RWPE2 (cell line): ENCODE data around the gene PIP5KL1.
A peak's percentile ranks its signal among the peaks of the same experiment; 100 is the strongest.

Source experiments
- ATAC-seq: fragments of 200-7000 bp; cut with Tn5 transposase; 3 replicates; pipeline ENCODE4 v1.9.1; 2021; ENCODE audit warnings: low read depth
- DNase-seq: peaks from one replicate; pipeline ENCODE4 v3.0.0-alpha.2; 2020; ENCODE audit warnings: low spot score
- H3K27ac ChIP-seq: fragments of 450-650 bp; 2 replicates; pipeline ENCODE4 v1.5.1; 2017; ENCODE audit warnings: mild to moderate bottlenecking; ENCODE audit not compliant: poor library complexity, severe bottlenecking
- H3K27me3 ChIP-seq: fragments of 250-450 bp; sonication (Bioruptor Pico); 2 replicates; pipeline ENCODE4 v1.5.1; 2021; ENCODE audit warnings: mild to moderate bottlenecking, moderate library complexity; ENCODE audit not compliant: insufficient read depth, poor library complexity, severe bottlenecking
- H3K36me3 ChIP-seq: fragments of 250-450 bp; sonication (Bioruptor Pico); 2 replicates; pipeline ENCODE4 v1.5.1; 2020; ENCODE audit warnings: low read depth, mild to moderate bottlenecking, moderate library complexity
- H3K4me1 ChIP-seq: fragments of 250-450 bp; sonication (Bioruptor Pico); 2 replicates; pipeline ENCODE4 v1.5.1; 2021; ENCODE audit warnings: mild to moderate bottlenecking, moderate library complexity; ENCODE audit not compliant: insufficient read depth, poor library complexity, severe bottlenecking
- H3K4me3 ChIP-seq: fragments of 250-450 bp; sonication (Bioruptor Pico); 2 replicates; pipeline ENCODE4 v1.5.1; 2021; ENCODE audit warnings: mild to moderate bottlenecking, moderate library complexity; ENCODE audit not compliant: severe bottlenecking
- H3K9me3 ChIP-seq: fragments of 250-450 bp; sonication (Bioruptor Pico); 2 replicates; pipeline ENCODE4 v1.5.1; 2021; ENCODE audit warnings: mild to moderate bottlenecking, moderate library complexity; ENCODE audit not compliant: severe bottlenecking
- CTCF ChIP-seq: fragments of 450-650 bp; IDR thresholded peaks from one replicate; pipeline ENCODE4 v1.5.1; 2017; ENCODE audit warnings: mild to moderate bottlenecking, moderate library complexity; ENCODE audit not compliant: poor library complexity, severe bottlenecking

PIP5KL1 gene

DNA sequence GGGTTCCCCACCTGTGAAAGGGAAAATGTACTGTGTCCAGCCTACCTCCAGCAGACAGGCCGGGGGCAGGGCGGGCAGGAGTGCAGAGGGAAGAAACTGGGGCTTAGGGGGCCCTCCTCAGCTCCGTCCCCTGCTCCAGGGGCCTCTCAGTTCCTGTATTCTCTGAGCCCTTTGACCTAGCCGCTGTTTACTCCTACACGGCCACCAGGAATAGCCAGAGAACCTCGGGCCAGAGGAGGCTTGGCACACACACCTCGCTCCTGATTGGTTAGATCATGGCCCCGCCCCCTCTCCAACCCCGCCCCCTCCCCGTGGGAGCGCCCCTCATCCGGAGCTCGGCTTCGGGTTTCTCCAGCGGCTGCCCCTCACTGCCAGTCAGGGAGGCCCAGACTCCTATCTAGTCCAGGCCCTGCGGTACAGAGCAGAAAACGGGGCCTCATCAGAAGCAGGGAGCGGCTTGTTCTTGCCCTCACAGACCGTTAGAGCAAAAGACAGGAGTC lies 33.3 kb downstream of the PIP5KL1 start:
- ATAC-seq = peak; percentile 24; the same call in 1 of the 3 replicates
- Histone ChIP-seq H3K27ac (no peak overlapping the region), H3K4me3 (no peak overlapping the region), H3K27me3 (no peaks in the 10 kb centered on the region), H3K9me3 (peaks cover 3% of the 10 kb centered on the region), H3K4me1 (no peaks in the 10 kb centered on the region), H3K36me3 (peaks cover 45% of the 10 kb centered on the region)
- no peak for DNase-seq
- TF ChIP-seq CTCF = no peak

DNA sequence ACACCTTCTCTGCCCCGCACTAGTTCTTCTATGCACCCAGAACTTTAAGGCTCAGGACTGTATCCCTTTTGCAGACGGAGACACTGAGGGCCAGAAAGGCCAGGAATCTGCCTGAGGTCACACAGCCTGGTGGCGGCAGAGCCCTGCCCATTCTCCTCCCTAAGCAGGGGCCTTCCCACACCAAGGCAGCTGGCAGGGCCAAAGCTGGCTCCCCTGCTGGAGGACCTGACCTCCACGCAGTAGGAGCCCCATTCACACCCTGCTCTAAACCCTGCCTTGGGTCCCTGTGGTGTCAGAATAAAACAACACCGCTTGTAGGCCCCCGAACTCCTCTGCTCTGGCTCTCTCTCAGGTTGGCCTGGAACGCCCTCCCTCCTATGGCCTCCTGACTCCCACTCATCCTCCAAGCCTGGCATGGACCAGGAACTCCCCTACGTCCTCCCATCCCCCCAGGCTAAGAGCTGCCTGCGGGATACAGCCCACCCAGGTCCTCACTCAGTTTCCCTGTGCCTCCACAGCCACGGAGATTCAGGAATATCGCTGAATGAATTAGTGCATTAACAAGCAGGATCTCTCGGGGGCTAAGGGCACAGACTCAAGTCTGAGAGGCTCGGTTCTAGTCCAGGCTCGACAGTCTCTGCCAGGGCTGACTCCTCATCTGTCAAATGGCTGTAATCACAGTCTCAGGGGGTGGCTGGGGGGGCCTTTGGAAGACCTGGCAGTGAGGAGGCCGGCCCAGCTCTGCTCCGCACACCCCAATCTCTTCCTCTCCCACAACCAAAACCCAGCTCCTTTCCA lies 34.0 kb downstream of the PIP5KL1 start:
- ATAC-seq = no peak
- TF ChIP-seq CTCF = no peak
- no peak overlapping the region for H3K4me3 ChIP-seq
- H3K27me3 ChIP-seq = no peaks in the 10 kb centered on the region
- H3K9me3 ChIP-seq = peaks cover 3% of the 10 kb centered on the region
- no peaks in the 10 kb centered on the region for H3K4me1 ChIP-seq
- H3K36me3 ChIP-seq = peaks cover 45% of the 10 kb centered on the region
- no peak overlapping the region for H3K27ac ChIP-seq
- no peak for DNase-seq

GRCh38 chr9:127895811-127896210 lies 34.8 kb downstream of the PIP5KL1 start:
- no peak overlapping the region for H3K27ac ChIP-seq
- no peak for DNase-seq
- H3K36me3 ChIP-seq = peaks cover 51% of the 10 kb centered on the region
- no peak overlapping the region for H3K4me3 ChIP-seq
- TF ChIP-seq CTCF = no peak
- no peaks in the 10 kb centered on the region for H3K4me1 ChIP-seq
- peaks cover 3% of the 10 kb centered on the region for H3K9me3 ChIP-seq
- ATAC-seq = no peak
- no peaks in the 10 kb centered on the region for H3K27me3 ChIP-seq

DNA sequence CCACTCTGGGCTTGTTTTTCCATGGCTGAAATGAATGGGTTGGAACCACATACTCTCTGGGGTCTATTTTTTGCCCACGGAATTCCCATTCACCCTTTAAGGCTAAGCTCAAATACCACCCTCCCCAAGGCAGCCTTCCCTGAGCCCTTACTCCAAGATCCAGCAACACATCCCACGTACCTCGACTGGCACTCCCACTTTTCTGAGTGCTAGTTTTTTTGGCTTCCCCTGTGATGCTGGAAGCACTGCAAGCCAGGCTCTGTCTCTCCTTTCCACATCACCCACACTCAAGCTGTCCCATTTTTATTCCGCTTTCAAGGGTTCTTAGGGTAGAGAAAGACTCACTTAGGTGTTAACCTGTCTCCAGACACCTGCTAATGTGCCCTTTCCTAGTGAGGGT lies 37.2 kb downstream of the PIP5KL1 start:
- DNase-seq = no peak
- H3K9me3 ChIP-seq = peaks cover 3% of the 10 kb centered on the region
- H3K4me3 ChIP-seq = no peak overlapping the region
- no peak for TF ChIP-seq CTCF
- H3K4me1 ChIP-seq = no peaks in the 10 kb centered on the region
- no peak overlapping the region for H3K27ac ChIP-seq
- H3K27me3 ChIP-seq = no peaks in the 10 kb centered on the region
- peaks cover 70% of the 10 kb centered on the region for H3K36me3 ChIP-seq
- ATAC-seq = no peak

DNA sequence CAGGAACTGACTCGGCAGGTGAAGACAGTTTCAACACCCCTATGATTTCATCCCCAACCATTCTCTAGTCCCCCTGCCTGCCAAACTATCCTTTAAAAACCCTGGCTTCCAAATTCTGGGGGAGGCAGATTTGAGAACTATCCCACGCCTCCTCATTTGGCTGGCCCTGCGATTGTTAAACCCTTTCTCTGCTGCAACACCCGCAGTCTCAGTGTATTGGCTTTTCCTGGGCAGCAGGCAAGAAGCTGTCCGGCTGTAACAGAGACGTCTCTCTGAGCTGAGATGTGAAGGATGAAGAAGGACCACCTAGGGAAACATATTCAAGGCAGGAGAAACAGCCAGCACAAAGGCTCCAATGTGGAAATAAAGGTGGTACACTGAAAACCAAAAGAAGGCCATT lies 37.7 kb downstream of the PIP5KL1 start:
- H3K36me3 ChIP-seq = peaks cover 70% of the 10 kb centered on the region
- no peak for TF ChIP-seq CTCF

More for the DNA sequence above, 37.7 kb downstream of the PIP5KL1 start:
- ATAC-seq (no peak), DNase-seq (no peak)
- H3K4me1 ChIP-seq = no peaks in the 10 kb centered on the region
- no peaks in the 10 kb centered on the region for H3K27me3 ChIP-seq
- H3K4me3 ChIP-seq = no peak overlapping the region
- H3K9me3 ChIP-seq = peaks cover 3% of the 10 kb centered on the region
- no peak overlapping the region for H3K27ac ChIP-seq
